Activated T-helper 1 cell treated with anti-CD3 and anti-CD28 coated beads, Interleukin-2, amount 50 U/mL, for 16 hours (primary cell): ENCODE data around the gene OTUD5.
"Not testable (repeated sequence)": the region's sequence is repeated elsewhere in the genome, so short reads cannot be mapped to it uniquely, and the experiment has no call there.

ENCODE experiments used
- DNase-seq, 2 donors: peaks; one replicate each; pipeline ENCODE4 v3.0.0-alpha.2; 2020; ENCODE audit warnings: low read depth in 1 of 2, low spot score in 1 of 2

OTUD5 gene, protein sequence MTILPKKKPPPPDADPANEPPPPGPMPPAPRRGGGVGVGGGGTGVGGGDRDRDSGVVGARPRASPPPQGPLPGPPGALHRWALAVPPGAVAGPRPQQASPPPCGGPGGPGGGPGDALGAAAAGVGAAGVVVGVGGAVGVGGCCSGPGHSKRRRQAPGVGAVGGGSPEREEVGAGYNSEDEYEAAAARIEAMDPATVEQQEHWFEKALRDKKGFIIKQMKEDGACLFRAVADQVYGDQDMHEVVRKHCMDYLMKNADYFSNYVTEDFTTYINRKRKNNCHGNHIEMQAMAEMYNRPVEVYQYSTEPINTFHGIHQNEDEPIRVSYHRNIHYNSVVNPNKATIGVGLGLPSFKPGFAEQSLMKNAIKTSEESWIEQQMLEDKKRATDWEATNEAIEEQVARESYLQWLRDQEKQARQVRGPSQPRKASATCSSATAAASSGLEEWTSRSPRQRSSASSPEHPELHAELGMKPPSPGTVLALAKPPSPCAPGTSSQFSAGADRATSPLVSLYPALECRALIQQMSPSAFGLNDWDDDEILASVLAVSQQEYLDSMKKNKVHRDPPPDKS

GRCh38 chrX:48957477-48957826 lies at the start of gene OTUD5:
TSS of gene OTUD5 (minus strand) at chrX:48957607. CDS start at chrX:48957570, 37 bp downstream.
- peak; percentile 34 to 63 for DNase-seq

GRCh38 chrX:49003696-49004095 lies 46.3 kb upstream of the OTUD5 start:
- DNase-seq = no peak

DNA sequence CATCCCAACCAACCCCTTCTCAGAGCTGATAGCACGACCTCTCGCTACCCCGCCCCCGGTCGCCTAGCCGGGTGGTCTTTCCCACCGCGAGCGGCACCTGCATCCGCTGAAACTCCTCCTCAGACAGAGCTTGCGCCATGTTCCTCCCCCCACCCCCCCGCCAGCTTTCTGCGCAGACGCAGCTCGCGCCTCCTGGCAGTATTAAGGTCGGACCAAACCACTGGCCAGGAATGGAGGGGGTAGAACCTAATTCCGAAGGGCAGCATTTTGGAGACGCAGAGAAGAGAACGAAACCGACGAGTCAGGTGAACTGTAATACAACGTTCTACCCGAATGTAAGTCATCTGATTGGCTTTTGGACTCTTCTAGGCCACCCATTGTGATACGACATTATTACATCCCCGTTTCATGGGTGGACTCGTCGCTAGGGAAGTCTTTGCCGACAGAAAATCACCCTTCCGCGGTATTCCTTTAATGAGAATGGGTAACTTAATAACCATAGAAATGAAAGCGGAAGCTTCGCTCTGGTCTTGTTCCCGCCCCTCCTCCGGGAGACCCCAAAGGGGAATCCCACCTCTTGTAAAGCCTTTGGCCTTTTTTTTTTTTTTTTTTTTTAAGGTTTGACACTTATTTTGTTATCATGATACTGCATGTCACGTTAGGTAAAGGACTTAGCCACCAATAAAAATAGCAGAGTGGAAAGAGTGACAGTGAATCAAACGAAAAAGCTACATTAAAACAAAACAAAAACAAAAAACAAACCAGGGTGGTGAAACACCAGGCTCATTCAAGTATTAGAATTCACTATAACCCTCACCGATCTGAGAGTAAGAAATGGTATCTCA lies 44.9 kb upstream of the OTUD5 start, which contains the start of gene GRIPAP1:
Gene GRIPAP1 (minus strand): TSS at position 174 of the 845 bp plus-strand sequence. CDS start 35 bp downstream, at position 139.
- peak; percentile 48 to 58 for DNase-seq

GRCh38 chrX:49001521-49002090 lies 44.2 kb upstream of the OTUD5 start:
- DNase-seq = peak; percentile 3 to 24

DNA sequence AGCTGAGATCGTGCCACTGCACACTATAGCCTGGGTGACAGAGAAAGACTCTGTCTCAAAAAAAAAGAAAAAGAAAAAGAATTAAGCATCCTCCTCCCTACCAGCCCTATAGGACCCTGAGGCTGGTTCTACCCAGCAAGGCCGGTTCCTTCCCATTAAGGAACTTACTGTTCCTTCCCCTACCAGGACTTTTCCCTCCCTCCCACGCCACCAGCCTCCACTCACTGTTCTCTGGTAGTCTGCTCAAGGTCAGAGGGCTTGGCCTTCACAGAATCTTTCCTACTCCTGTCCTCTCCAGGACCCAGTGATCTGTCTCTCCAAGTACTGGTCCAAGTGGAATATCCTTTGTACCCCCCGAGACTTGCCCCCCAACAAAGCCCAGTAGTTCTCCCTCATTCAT lies 43.2 kb upstream of the OTUD5 start:
- no peak for DNase-seq

GRCh38 chrX:48999030-48999429 lies 41.6 kb upstream of the OTUD5 start:
- DNase-seq = no peak

DNA sequence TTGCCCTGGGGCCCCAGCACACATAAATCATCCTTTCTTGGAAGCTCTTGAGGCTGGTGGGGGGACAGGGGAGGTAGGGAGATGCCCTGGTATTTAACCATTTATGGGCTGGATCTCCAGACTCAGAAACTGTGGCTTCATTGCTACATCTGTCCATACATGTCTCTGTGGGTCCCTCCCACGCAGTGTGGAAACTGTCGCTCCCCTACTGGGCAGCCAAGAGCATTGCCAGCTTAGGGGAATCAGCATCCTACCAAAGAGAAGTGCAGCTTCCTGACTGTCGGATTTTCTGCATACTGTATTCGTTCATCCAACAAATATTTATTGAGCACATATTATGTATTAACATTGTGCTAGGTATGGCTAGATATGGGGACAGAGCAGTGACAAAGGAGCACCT lies 41.0 kb upstream of the OTUD5 start:
- no peak for DNase-seq

- no peak for DNase-seq
Observed at GRCh38 chrX:48997865-48998264, 40.5 kb upstream of the OTUD5 start.

DNA sequence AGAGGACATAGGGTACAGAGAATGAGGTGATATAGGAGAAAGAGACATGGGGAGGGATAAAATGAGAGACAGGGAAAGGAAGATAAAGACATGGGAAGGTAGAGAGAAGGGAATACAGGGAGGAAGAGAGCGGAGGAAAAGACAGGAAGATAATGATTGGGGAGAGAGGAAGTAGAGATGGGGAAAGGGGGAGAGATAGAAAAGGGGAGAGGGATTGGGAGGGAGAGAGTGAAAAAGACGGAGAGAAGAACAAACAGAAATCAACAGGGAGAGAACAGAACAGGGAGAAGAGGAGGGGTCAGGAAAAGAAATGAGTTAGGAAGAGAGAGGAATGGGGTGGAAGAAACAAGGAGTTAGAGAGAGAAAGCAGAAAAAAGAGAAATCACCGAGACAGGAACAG lies 40.0 kb upstream of the OTUD5 start:
- no peak for DNase-seq

GRCh38 chrX:48996969-48997368 lies 39.6 kb upstream of the OTUD5 start:
- no peak for DNase-seq

DNA sequence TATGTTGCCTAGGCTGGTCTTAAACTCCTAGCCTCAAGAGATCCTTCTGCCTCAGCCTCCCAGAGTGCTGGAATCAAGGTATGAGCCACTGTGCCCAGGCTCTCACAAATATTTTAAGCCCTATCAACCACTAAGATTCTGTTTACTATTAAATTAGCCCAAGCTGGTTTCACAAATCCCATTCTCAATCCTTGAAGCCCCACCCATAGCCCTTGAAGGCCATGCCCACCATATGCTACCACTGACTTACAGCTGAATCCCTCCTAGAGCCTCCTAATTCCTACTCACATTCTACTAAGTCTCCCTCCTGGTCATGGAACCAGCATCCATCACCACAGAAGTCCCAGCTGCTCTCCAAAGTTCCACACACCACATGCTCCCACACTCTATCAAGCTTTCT lies 34.9 kb upstream of the OTUD5 start:
- DNase-seq = no peak

DNA sequence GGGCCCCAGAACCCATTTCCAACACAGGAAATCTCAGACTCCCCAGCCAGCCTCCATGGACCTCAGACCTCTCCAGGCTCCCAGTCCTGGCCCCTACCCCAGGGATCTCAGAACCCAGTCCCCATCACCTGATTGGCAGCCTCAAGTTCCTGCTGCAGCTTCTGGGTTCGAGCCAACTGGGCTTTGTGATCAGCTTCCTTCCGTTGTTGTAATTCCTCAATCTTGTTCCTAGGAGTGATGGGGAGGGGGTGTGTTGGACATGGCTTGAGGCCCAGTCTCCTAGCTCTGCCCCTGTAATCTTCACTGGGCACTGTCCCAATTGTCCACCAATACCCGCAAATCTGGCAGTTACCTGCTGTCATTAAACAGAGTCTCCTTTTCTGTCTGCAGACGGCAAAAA lies 32.1 kb upstream of the OTUD5 start:
- DNase-seq = no peak

DNA sequence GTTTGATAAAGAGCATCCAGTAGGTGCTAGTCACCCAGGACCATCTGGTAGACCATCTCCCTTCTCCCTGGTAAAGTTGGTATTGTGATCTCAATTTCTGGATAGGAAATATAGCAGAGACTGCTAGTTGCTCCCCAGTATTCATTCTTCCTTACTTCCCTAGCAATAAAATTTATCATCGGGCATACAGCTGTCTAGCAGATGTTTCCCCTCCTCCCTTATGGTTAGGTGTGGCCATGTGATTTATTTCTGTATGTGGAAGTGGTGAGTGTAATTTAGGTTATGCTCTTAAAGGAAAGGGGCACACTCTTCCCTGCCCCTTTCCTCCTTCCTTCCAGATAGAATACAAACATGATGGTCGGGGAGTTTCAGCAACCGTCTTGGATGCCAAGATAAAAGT lies 26.5 kb upstream of the OTUD5 start:
- DNase-seq = no peak

- no peak for DNase-seq
Observed at GRCh38 chrX:48983081-48983480, 25.7 kb upstream of the OTUD5 start.

DNA sequence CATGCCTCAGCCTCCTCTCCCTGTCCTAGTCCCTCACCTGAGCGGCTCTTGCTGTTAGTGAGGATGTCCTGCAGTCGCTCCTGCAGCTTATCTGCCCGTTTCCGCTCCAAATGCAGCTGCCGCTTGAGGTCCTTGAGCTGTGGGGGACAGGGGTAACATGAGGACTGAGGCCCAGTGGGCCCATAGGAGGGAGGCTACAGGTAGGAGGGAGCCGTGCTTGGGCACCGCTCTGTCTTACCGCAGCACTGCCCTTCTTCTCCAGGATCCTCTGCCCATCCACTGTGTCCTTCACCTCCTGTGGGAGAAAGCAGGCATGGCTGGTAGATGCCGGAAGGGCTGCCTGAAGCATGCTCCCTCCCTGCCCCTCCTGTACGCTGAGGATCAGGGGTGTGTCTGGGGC lies 23.8 kb upstream of the OTUD5 start:
- DNase-seq = no peak

DNA sequence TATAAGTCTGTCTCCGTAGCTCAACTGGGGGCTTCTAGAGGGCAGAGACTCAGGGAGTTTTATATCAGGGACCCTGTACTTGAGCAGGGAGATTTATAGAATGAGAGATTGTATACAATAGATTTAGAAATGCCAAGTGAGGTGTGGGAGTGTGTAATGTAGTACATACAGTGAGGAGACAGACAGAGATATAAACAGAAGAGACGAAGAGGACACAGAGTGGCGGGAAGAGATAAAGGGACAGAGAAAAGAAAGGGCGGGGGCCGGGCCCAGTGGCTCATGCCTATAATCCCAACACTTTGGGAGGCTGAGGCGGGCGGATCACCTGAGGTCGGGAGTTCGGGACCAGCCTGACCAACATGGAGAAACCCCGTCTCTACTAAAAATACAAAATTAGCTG lies 22.9 kb upstream of the OTUD5 start:
- not testable (repeated sequence) for DNase-seq

GRCh38 chrX:48978226-48978625 lies 20.8 kb upstream of the OTUD5 start:
- DNase-seq = no peak

- no peak for DNase-seq
Observed at GRCh38 chrX:48976086-48976485, 18.7 kb upstream of the OTUD5 start.

DNA sequence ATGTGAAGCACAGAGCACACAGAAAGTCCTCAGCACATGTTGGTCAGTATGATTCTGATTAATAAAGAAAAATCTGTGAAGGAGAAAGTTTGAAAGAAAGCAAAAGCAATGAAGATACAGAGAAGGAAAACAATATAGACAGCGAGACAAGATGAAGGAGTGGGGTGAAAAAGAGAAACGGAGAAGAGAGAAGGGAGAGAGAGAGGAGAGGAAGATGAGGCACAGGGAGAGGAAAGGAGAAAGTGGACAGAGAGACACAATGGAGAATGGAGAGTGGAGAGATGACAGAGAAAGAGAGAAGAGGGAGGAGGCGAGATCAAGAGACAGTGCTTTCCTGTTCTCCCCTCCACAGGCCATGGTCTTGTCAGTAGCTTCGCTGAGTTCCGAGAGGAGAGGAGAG lies 18.1 kb upstream of the OTUD5 start:
- no peak for DNase-seq

GRCh38 chrX:48975041-48975440 lies 17.6 kb upstream of the OTUD5 start:
- DNase-seq = no peak

GRCh38 chrX:48974574-48974973 lies 17.2 kb upstream of the OTUD5 start:
- no peak for DNase-seq

DNA sequence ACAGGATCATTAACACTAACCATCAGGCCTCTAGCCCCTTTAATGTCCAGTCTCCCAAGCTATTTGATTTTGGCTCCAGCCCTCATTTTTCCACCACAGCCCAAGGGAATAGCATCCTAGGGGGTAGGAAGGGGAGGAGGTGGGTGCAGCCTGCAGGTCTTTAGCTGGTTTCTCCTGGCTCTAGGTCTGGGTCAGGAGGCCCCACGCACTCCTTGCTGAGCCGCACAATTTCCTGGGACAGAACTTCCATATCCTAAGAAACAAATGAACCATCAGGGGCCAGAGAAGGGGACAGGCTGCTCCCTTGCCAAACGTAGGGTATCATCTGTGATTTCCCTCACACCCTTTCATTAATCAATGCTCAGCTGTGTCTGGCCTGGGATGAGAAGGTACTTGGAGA lies 16.6 kb upstream of the OTUD5 start:
- DNase-seq = no peak
